ENCODE measurements around the gene GPR101.
"Not testable (repeated sequence)": the region's sequence is repeated elsewhere in the genome, so short reads cannot be mapped to it uniquely, and the experiment has no call there.

The GPR101 gene

GRCh38 chrX:137025930-137026329, 7.9 kb downstream of the GPR101 start:
- no peak for DNase-seq

DNA sequence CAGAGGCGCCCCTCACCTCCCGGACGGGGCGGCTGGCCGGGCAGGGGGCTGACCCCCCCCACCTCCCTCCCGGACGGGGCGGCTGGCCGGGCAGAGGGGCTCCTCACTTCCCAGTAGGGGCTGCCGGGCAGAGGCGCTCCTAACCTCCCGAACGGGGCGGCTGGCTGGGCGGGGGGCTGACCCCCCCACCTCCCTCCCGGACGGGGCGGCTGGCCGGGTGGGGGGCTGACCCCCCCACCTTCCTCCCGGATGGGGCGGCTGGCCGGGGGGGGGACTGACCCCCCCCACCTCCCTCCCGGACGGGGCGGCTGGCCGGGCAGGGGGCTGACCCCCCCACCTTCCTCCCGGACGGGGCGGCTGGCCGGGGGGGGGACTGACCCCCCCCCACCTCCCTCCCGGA, 33.6 kb downstream of the GPR101 start:
- not testable (repeated sequence) for DNase-seq

- no peak for DNase-seq
These were observed 34.8 kb downstream of the GPR101 start for GRCh38 chrX:136999024-136999423.
